Uterus (tissue), 4 donors: Measurements from ENCODE around the gene LAMA5. TPM values are rescaled to one million over a fixed set of nuclear protein-coding genes. Genes with fewer than 3 reads are reported as not detected.

Experiments
- DNase-seq, 2 donors: peaks; one replicate each; pipeline ENCODE4 v3.0.0-alpha.2; 2019 to 2020
- H3K27ac ChIP-seq, 2 donors: fragments of 200-600 bp; sonication (generic); 1 replicate in 1 of 2; 2 replicates in 1 of 2; pipeline ENCODE4 v1.5.1; 2016 to 2018
- H3K27me3 ChIP-seq, 2 donors: fragments of 200-600 bp; sonication (generic); one replicate each; pipeline ENCODE4 v1.5.1; 2018 to 2019; ENCODE audit warnings: control low read depth in 1 of 2
- H3K36me3 ChIP-seq, 2 donors: fragments of 200-600 bp; sonication (generic); one replicate each; pipeline ENCODE4 v1.5.1; 2019; ENCODE audit warnings: control low read depth in 1 of 2
- H3K4me1 ChIP-seq, 2 donors: fragments of 200-600 bp; sonication (generic); one replicate each; pipeline ENCODE4 v1.5.1; 2018 to 2019; ENCODE audit warnings: control low read depth in 1 of 2
- H3K4me3 ChIP-seq, 2 donors: fragments of 200-600 bp; sonication (generic); 1 replicate in 1 of 2; 2 replicates in 1 of 2; pipeline ENCODE4 v1.5.1; 2018 to 2019; ENCODE audit warnings: mild to moderate bottlenecking in 1 of 2
- H3K9me3 ChIP-seq, 2 donors: fragments of 200-600 bp; sonication (generic); one replicate each; pipeline ENCODE4 v1.5.1; 2019; ENCODE audit warnings: control low read depth in 1 of 2
- CTCF ChIP-seq, 4 experiments: fragments of 200-600 bp in 2 of 4; fragments of 450-650 bp in 2 of 4; sonication (generic) in 2 of 4; IDR thresholded peaks; one replicate each; pipeline ENCODE4 v1.5.1; 2016 to 2019; ENCODE audit warnings: antibody characterized with exemption in 4 of 4, mild to moderate bottlenecking in 2 of 4, moderate library complexity in 1 of 4
- POLR2A ChIP-seq, 2 donors: fragments of 450-650 bp; IDR thresholded peaks; one replicate each; pipeline ENCODE4 v1.6.1; 2016; ENCODE audit warnings: antibody characterized with exemption in 2 of 2, mild to moderate bottlenecking in 1 of 2, moderate library complexity in 1 of 2
- intact Hi-C: fragments of 100-400 bp; cut with DNase I; formaldehyde crosslinking; loops from one replicate; pipeline ENCODE4 v1.15.1; 2023; ENCODE audit warnings: low total_unique reads
- total RNA-seq, 4 donors: library from RNA; depleted of rRNA in 3 of 4; stranded (reverse); fragments of >200 nt in 3 of 4; gene quantifications; one replicate each; pipeline versions ENCODE4 v1.1.0 to v1.2.4, GENCODE V29; 2014 to 2023
- donor health status: DM: yes; HTN: yes; CAD: no.

Gene LAMA5
- total RNA-seq, 4 donors from 2014 or later: 50.6 to 375 (median 90.8) TPM

DNA sequence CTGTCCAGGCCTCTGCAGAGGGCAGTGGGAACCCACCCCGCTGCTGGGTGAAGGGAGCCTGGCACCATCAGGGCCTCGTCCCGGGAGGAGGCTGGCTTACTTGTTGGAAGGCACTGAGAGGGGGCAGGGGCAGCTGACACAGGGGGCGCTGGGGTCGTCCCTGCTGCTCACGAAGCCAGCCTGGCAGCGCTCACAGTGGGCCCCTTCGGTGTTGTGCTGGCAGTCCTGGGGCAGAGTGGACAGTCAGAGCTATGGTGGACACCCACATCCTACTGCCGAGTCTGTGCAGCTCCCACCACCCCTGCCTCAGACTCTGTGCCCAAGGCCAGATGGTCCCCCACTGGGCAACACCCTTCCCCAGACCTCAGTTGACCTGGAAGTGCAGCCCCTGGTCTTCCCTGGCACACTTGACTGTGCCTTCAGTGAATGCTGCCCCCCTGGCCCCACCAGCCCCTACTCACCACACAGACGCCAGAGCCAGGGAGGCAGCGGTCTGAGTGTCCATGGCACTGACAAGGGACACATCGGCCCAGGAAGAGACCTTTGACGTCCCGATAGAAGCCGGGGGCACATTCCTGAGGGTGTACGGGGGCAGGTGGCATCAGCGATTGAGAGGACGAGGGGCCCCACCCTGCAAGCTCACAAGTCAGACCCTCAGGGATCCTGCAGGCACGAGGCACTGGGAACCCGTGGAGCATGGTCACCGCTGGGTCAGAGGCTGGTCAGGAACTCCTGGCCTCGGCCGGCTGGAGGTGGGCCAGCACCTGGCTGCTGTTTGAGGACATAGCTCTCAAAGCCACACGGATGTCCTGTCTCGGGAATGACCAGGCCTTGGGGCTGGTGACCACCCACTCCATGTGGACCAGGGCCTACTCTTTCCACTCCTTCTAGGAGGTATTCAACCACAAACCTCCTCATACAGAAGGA lies 42.9 kb downstream of the LAMA5 start:
- no peak overlapping the region for H3K4me3 ChIP-seq
- intact Hi-C loops: no loop called here
- no peak for TF ChIP-seq CTCF (IDR thresholded peaks at IDR 0.05)
- no peak for TF ChIP-seq POLR2A (IDR thresholded peaks at IDR 0.05)
- H3K27ac ChIP-seq: no peak overlapping the region
- no peaks in the 10 kb centered on the region for H3K9me3 ChIP-seq
- no peaks in the 10 kb centered on the region for H3K27me3 ChIP-seq
- DNase-seq: no peak
- H3K4me1 ChIP-seq: no peaks in the 10 kb centered on the region
- H3K36me3 ChIP-seq: no peaks in the 10 kb centered on the region

DNA sequence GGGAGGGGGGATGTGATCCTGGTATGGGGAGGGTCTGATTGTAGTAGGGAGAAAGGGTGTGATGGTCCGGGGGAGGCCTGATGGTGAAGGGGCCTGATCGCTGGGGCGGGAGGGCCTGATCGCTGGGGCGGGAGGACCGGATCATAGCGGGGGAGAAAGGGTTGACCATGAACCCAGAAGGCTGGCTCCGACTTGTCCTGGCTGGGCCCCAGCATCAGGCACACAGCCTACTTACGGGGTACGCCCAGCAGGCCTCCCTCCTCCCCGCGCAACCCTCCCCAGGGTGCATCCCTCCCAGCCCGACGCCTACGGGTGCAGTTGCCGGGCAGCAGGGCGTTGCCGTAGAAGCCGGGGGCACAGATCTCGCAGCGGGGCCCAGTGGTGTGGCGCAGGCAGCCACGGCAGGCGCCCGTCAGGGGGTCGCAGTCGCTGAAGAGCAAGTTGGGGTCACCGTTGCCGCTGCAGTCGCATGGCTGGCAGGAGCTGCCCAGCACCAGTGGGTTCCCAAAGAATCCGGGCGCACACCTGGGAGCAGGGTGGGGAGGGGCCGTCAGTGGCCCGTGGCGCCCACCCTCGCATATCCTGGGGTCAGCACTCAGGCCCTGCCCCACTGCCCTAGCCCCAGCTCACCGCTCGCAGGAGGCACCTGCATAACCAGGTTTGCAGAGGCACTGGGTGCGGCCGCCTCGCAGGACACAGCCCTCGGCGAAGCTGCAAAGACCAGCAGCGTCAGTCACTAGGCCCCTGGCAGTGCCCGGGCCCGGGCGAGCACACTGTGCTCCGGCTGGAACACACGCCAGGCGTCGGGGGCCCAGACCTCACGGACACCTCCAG lies 43.7 kb downstream of the LAMA5 start:
- no peak overlapping the region for H3K27ac ChIP-seq
- TF ChIP-seq CTCF (IDR thresholded peaks at IDR 0.05) (no peak), POLR2A (IDR thresholded peaks at IDR 0.05) (no peak)
- H3K36me3 ChIP-seq: no peaks in the 10 kb centered on the region
- no peak for DNase-seq
- H3K4me3 ChIP-seq: no peak overlapping the region
- no peaks in the 10 kb centered on the region for H3K4me1 ChIP-seq
- H3K9me3 ChIP-seq: no peaks in the 10 kb centered on the region
- H3K27me3 ChIP-seq: no peaks in the 10 kb centered on the region
- intact Hi-C loops: no loop called here

GRCh38 chr20:62322492-62323041 lies 44.5 kb downstream of the LAMA5 start:
- H3K27ac ChIP-seq: no peak overlapping the region
- H3K9me3 ChIP-seq: no peaks in the 10 kb centered on the region
- intact Hi-C loops: no loop called here
- no peaks in the 10 kb centered on the region for H3K36me3 ChIP-seq
- no peaks in the 10 kb centered on the region for H3K27me3 ChIP-seq
- no peak for TF ChIP-seq CTCF (IDR thresholded peaks at IDR 0.05)
- no peak for TF ChIP-seq POLR2A (IDR thresholded peaks at IDR 0.05)
- no peak overlapping the region for H3K4me3 ChIP-seq
- H3K4me1 ChIP-seq: no peaks in the 10 kb centered on the region
- no peak for DNase-seq

GRCh38 chr20:62321975-62322374 lies 45.1 kb downstream of the LAMA5 start:
- DNase-seq: no peak
- intact Hi-C loops: no loop called here
- H3K27ac ChIP-seq: no peak overlapping the region
- no peak overlapping the region for H3K4me3 ChIP-seq
- no peaks in the 10 kb centered on the region for H3K27me3 ChIP-seq
- H3K4me1 ChIP-seq: no peaks in the 10 kb centered on the region
- TF ChIP-seq CTCF (IDR thresholded peaks at IDR 0.05): no peak
- no peaks in the 10 kb centered on the region for H3K36me3 ChIP-seq
- H3K9me3 ChIP-seq: no peaks in the 10 kb centered on the region
